Osteocyte (in vitro differentiated cells): ENCODE results near the gene CCR6. TPM values are rescaled to one million over a fixed set of nuclear protein-coding genes. Genes with fewer than 3 reads are reported as not detected.

Source experiments
- DNase-seq: peaks from one replicate; pipeline ENCODE4 v3.0.0; 2021; ENCODE audit warnings: mixed read lengths; ENCODE audit not compliant: unreplicated experiment; ENCODE audit errors: extremely low spot score
- H3K27ac Mint-ChIP-seq: one replicate; pipeline ENCODE4 v1.8.0; 2021; ENCODE audit warnings: mild to moderate bottlenecking, mixed read lengths; ENCODE audit not compliant: unreplicated experiment
- H3K27me3 Mint-ChIP-seq: one replicate; pipeline ENCODE4 v1.8.0; 2021; ENCODE audit warnings: mixed read lengths; ENCODE audit not compliant: unreplicated experiment
- H3K36me3 Mint-ChIP-seq: one replicate; pipeline ENCODE4 v1.8.0; 2021; ENCODE audit warnings: mixed read lengths; ENCODE audit not compliant: unreplicated experiment
- H3K4me1 Mint-ChIP-seq: one replicate; pipeline ENCODE4 v1.8.0; 2021; ENCODE audit warnings: mixed read lengths; ENCODE audit not compliant: unreplicated experiment
- H3K4me3 Mint-ChIP-seq: one replicate; pipeline ENCODE4 v1.8.0; 2021; ENCODE audit warnings: mild to moderate bottlenecking, moderate library complexity, mixed read lengths; ENCODE audit not compliant: unreplicated experiment
- H3K9me3 Mint-ChIP-seq: one replicate; pipeline ENCODE4 v1.8.0; 2021; ENCODE audit warnings: mixed read lengths; ENCODE audit not compliant: unreplicated experiment
- total RNA-seq: library from RNA; stranded (reverse); gene quantifications from 2 replicates; pipeline ENCODE4 v1.2.1, GENCODE V29; 2021
- TF ChIP-seq, protein P1 (sequence below): fragments of 200-600 bp; sonication (generic); IDR thresholded peaks from 2 replicates; pipeline ENCODE4 v1.5.0; 2021; ENCODE audit warnings: antibody characterized with exemption, mild to moderate bottlenecking, moderate library complexity

The CCR6 gene
- total RNA-seq, 1 donor from 2014 or later, result not detected

DNA sequence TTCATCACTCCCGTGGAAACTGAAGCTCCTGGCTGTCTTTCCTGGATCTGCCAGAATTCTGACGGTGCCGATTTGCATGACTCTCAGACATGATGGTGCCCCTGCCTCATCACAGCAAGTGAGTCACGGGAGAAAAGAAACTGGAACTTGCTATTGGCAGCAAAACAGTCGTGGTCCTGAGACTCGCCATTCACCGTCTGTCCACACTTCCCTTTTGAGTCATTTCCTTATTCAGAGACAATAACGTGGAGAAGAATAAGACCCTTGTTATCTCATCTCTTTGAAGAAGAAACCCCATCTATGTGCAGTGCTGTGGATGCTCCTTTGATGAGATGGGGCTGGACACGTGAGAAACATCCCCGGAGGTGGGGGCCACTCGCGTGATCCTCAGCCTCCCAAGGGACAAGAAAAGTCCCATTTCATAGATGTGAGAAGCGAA is 30.6 kb downstream of the CCR6 start:
- Mint-ChIP-seq H3K4me1 (no peaks in the 10 kb centered on the region), H3K4me3 (no peak overlapping the region)

DNA sequence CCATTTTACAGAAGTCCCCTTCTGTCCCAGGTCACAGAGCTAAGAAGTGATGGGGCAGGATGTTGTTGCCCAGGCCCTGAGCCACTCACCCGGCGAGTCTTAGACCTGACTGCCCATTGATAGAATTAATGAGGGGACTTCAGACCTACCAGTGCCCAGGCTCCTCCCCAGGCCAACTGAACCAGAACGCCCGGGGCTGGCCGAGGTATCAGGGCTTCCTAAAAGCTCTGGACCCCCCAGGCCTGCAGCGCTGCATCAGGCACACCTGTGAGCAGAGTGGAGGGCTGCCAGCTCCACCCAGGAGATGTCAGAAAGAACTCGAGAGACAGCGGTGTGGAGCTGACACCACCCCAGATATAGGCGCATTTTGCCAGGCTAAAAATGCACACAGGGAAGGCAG is 31.4 kb downstream of the CCR6 start:
- Mint-ChIP-seq H3K4me1 (no peaks in the 10 kb centered on the region), H3K36me3 (no peaks in the 10 kb centered on the region), H3K9me3 (no peaks in the 10 kb centered on the region), H3K4me3 (no peak overlapping the region), H3K27ac (no peak overlapping the region), H3K27me3 (peaks cover 6% of the 10 kb centered on the region)
- no peak for DNase-seq
- TF ChIP-seq, protein P1, sequence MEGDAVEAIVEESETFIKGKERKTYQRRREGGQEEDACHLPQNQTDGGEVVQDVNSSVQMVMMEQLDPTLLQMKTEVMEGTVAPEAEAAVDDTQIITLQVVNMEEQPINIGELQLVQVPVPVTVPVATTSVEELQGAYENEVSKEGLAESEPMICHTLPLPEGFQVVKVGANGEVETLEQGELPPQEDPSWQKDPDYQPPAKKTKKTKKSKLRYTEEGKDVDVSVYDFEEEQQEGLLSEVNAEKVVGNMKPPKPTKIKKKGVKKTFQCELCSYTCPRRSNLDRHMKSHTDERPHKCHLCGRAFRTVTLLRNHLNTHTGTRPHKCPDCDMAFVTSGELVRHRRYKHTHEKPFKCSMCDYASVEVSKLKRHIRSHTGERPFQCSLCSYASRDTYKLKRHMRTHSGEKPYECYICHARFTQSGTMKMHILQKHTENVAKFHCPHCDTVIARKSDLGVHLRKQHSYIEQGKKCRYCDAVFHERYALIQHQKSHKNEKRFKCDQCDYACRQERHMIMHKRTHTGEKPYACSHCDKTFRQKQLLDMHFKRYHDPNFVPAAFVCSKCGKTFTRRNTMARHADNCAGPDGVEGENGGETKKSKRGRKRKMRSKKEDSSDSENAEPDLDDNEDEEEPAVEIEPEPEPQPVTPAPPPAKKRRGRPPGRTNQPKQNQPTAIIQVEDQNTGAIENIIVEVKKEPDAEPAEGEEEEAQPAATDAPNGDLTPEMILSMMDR, result no peak

More for the DNA sequence above, 30.6 kb downstream of the CCR6 start:
- H3K9me3 Mint-ChIP-seq, result no peaks in the 10 kb centered on the region
- no peak overlapping the region for H3K27ac Mint-ChIP-seq
- H3K36me3 Mint-ChIP-seq, result no peaks in the 10 kb centered on the region
- peaks cover 3% of the 10 kb centered on the region for H3K27me3 Mint-ChIP-seq
- TF ChIP-seq, protein P1, result no peak
- DNase-seq, result no peak

DNA sequence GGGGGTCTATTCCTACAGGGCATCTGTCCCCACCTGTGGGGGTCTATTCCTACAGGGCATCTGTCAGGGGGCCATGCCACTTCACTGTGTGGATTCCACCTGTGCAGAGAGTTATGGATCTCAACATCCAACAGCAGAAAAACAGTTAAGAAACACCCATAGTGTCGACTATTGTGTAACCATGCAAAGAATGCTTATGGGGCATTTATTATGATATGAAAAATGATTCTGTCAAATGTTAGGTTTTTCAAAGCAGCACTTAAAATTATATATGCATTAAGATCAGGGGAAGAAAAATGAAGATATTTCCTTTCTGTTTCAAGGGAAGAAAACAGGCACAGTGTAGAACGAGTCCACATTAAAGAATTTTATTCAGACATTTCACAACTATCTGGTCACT is 32.0 kb downstream of the CCR6 start:
- H3K4me1 Mint-ChIP-seq, result no peaks in the 10 kb centered on the region
- H3K27ac Mint-ChIP-seq, result no peak overlapping the region
- no peak for DNase-seq
- peaks cover 6% of the 10 kb centered on the region for H3K27me3 Mint-ChIP-seq
- H3K9me3 Mint-ChIP-seq, result no peaks in the 10 kb centered on the region
- H3K4me3 Mint-ChIP-seq, result no peak overlapping the region
- no peaks in the 10 kb centered on the region for H3K36me3 Mint-ChIP-seq
- TF ChIP-seq, protein P1, result no peak

DNA sequence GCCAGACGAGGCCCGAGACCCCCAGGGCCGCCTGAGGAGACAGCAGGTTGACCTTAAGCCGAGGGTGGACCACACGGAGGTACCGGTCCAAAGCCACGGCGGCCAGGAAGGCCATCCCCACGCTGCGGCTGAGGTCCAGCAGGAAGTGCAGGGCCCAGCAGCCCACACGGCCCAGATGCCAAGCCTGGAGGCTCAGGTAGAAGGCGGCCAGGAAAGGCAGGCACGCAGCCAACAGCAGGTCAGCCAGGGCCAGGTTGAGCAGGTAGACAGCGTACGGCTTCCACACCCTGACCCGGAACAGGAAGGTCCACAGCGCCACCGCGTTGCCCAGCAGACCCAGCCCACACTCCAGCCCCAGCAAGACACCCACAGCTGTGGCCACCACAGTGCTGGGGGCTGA is 34.5 kb downstream of the CCR6 start:
- DNase-seq, result no peak
- Mint-ChIP-seq H3K27ac (no peak overlapping the region), H3K9me3 (no peaks in the 10 kb centered on the region), H3K27me3 (peaks cover 6% of the 10 kb centered on the region), H3K4me1 (no peaks in the 10 kb centered on the region), H3K4me3 (no peak overlapping the region), H3K36me3 (no peaks in the 10 kb centered on the region)
- TF ChIP-seq, protein P1, result no peak

DNA sequence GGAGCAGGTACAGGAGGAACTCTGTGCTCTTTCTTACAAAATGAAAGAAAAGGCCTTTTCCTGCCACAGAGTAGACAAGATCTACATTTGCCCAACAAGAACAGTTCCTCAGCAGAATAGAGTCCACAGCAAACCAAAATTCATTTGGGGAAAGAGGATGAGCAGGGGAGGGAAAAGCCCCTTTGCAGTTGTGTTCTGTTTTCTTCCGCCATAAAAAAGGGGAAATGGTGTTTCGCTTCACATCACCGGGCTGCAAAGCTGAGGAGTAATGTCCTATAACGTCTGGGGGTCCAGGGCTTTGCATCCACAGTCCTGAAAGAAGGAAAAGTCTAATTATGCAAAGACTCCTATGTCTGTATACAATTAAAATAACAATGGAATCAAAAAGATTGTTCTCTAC is 35.0 kb downstream of the CCR6 start, which contains the start of gene GPR31:
TSS of gene GPR31 (minus strand) at position 118 of the 400 bp plus-strand sequence. CDS start 149 bp downstream, outside the sequence.
- DNase-seq, result no peak
- peaks cover 4% of the 10 kb centered on the region for H3K27me3 Mint-ChIP-seq
- no peaks in the 10 kb centered on the region for H3K9me3 Mint-ChIP-seq
- no peaks in the 10 kb centered on the region for H3K36me3 Mint-ChIP-seq
- TF ChIP-seq, protein P1, result no peak
- no peak within 1 kb of the TSS for H3K27ac Mint-ChIP-seq
- H3K4me1 Mint-ChIP-seq, result no peaks in the 10 kb centered on the region
- no peak within 1 kb of the TSS for H3K4me3 Mint-ChIP-seq
